ENCODE measurements around the gene MTMR3.

The MTMR3 gene

GRCh38 chr22:29870574-29870973 is 12.4 kb upstream of the MTMR3 start:
- no peak for DNase-seq (ENCODE audit: low spot score)

DNA sequence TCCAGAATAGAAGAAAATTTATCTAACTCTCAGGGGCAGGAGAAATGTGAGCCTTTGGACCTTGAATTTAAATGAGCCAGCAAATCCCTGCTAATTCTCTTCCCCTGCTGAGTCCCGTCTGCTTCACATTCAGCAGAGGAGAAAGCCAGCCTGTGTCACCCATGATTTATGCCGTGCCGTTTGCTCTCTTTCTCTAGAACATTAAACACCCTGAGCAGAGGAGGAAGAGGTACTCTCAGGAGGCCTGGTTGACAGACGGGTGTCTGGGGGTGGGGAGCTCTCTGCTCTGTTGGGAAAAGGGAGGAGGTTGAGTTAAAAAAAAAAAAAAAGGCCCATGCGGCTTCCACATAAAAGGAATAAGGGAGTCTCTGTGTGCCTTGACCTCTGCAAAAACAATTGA is 11.3 kb upstream of the MTMR3 start:
- no peak for DNase-seq (ENCODE audit: low spot score)

DNA sequence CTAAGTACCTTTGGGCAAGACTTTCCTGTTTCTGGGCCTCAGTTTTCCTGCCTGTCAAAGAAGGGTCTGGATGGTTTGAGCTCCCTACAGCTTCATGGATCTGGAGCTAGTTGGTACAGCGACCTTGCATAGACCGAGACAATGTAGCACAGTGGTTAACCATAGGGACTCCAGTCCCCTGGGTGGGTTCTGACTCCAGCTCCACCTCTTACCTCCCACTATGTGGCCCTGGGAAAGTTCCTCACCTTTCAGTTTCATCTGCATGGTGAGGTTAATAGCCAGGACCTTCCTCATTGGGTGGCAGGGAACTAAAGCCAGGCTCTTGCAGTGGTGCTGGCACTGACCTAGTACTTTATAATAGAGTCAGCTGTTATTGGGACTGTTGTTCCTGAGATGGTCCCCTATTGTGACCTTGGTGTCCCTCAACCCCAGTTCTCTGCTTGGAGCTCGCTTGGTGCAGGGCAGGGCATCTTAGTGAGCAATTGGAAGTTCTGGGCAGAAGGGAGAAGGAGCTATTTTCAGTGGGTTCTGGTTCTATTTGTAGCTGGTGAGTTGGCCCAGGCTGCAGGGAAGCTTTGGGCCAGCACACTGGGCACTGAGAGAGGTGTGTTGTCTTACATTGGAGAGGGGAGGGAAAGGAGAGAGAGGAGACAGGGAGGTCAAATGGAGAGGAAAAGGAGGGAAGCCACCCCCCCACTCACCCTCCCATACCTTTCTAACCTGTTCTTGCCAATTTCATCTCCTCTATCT is 10.7 kb upstream of the MTMR3 start:
- DNase-seq (ENCODE audit: low spot score), result no peak

DNA sequence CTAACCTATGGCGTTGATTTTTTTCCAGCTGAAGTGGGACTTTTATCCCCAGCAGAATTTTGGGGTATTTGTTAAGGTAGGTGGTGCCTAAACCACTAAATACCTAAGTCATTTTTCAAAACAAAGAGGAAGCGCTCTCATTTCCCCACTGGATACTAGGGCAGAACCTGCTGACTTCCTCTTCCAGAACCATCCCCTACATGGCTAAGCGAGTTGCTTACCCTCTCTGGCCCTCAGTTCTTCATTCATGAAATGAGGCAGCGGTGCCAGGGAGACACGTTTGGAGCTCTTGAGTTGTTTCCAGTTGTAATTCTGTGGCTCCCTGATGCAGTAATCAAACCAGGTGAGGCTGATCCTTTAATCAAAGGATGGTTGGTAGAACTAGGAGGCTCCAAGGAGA is 10.0 kb upstream of the MTMR3 start:
- DNase-seq (ENCODE audit: low spot score), result no peak

GRCh38 chr22:29873943-29874342 is 9.0 kb upstream of the MTMR3 start:
- DNase-seq (ENCODE audit: low spot score), result no peak

- DNase-seq (ENCODE audit: low spot score), result no peak
Observed at GRCh38 chr22:29877620-29878019, 5.4 kb upstream of the MTMR3 start.

GRCh38 chr22:29879753-29880152 is 3.2 kb upstream of the MTMR3 start:
- no peak for DNase-seq (ENCODE audit: low spot score)

DNA sequence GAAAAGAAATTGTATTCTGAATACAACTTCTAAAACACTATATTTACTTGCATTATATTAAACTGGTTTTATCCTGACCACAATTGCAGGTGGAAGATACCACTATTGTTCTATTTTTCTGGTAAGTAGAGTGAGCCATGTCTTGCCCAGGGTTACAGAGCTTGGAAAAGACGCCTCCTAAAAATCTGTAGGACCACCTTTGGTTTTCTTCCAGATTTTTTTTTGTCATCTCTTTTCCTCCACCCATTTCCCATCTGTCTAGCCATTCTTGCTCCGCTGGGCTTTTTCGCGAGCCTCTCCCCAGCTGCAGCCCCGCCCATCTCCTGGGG is 294 bp upstream of the MTMR3 start:
- no peak for DNase-seq (ENCODE audit: low spot score)

DNA sequence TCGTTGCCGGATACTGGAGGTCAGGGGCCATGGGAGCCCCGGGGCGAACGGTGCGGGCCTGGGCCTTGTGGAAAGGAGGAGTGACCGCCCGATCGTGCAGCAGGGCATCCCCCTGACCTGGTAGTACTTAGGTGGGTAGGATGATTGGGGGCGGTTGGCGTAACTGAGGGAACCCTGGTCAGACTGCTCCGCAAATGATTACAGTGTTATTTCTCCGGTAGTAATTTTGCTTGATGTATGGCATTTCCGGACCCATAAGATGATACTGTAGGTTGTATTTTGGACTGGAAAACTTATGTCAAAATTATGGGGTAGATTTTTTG is 762 bp downstream of the MTMR3 start:
- DNase-seq (ENCODE audit: low spot score), result peak; percentile 30

- no peak for DNase-seq (ENCODE audit: low spot score)
Observed at GRCh38 chr22:29885610-29886009, 2.6 kb downstream of the MTMR3 start.

DNA sequence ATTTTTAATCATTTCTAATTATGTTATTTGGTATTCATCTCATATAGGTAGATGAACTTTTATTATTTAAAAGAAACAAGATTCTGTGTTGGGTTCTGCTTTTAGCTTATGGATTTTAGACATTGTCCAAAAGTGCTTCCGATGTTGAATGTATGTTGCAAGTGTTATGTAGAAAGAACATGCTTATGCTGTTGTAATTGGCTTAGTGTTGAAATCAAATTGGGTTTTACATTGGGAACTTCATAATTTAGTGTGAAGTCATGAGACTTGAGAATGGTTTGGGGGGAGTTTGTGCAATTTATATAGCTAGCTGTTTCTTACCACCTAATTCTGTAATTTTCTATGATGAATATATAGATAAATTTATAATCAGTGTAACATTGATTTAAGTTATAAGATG is 3.6 kb downstream of the MTMR3 start:
- no peak for DNase-seq (ENCODE audit: low spot score)

- DNase-seq (ENCODE audit: low spot score), result no peak
Observed at GRCh38 chr22:29887358-29887757, 4.4 kb downstream of the MTMR3 start.

DNA sequence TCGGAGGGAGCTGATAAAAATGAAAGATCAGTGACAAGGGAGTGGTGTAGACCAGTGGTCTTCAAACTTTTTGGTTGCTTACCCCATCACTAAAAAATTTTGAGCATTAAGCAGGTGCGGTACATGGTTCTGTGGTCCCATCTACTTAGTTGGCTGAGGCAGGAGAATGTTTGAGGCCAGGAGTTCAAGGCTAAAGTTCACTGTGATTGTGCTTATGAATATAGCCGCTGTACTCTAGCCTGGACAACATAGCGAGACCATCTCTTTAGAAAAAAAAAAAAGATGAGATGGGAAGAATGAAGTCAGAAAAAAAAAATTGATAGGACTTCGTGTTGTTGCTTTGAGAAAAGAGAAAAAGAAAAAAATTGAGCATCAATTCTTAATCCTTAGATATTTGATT is 7.8 kb downstream of the MTMR3 start:
- DNase-seq (ENCODE audit: low spot score), result no peak

GRCh38 chr22:29892315-29893156 is 9.6 kb downstream of the MTMR3 start:
- no peak for DNase-seq (ENCODE audit: low spot score)

DNA sequence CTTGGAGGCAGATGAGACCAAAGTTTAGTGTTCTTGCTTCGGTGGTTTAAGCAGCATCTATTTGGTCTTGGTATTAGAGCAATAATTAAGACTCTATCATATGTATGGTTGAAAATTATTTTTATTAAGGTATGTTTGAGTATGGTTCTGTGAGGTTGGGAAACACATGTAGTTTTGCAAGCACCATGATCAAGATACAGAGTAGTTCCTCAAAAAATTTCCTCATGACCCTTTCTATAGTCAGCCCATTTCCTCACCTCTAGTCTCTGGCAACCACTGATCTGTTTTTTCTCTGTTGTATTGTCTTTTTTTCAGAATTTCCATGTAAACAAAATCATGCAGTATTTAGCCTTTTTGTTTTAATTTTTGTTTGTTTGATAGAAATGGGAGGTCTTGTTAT is 18.4 kb downstream of the MTMR3 start:
- no peak for DNase-seq (ENCODE audit: low spot score)

GRCh38 chr22:29903371-29903770 is 20.4 kb downstream of the MTMR3 start:
- no peak for DNase-seq (ENCODE audit: low spot score)

GRCh38 chr22:29904020-29904419 is 21.0 kb downstream of the MTMR3 start:
- DNase-seq (ENCODE audit: low spot score), result no peak

- peak; percentile 89 for DNase-seq (ENCODE audit: low spot score)
Observed at GRCh38 chr22:29907753-29908515, 25.0 kb downstream of the MTMR3 start.

GRCh38 chr22:29912141-29912540 is 29.2 kb downstream of the MTMR3 start:
- no peak for DNase-seq (ENCODE audit: low spot score)

DNA sequence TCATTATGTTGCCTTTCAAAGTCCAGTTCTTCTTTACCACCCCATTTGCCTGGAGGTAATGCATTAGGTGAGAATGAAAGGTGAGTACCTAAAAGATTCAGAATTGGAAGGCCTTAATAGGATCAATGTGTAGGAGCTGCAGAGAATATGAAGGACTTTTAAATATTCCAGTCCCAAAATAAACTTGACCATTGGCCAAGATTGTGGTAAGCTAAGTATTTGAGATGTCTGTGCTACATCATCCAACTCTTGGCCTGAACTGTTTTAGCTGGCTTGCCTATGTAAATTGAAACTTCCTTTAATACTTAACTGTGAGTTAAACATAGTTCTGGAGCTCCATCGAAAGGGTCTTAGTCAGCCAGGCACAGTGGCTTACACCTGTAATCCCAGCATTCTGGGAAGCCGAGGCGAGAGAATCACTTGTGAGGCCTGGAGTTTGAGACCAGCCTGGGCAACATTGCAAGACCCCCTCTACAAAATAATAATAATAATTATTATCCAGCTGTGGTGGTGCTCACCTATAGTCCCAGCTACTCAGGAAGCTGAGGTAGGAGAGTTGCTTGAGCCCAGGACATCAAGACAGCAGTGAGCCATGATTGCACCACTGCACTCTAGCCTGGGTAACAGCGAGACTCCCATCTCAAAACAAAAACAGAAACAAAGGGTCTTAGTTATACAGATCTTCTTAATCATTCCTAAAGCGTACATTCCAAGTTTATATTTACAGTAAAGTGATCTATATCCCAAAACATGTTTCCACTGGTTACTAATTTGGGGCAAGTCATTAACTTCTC is 29.8 kb downstream of the MTMR3 start:
- no peak for DNase-seq (ENCODE audit: low spot score)

DNA sequence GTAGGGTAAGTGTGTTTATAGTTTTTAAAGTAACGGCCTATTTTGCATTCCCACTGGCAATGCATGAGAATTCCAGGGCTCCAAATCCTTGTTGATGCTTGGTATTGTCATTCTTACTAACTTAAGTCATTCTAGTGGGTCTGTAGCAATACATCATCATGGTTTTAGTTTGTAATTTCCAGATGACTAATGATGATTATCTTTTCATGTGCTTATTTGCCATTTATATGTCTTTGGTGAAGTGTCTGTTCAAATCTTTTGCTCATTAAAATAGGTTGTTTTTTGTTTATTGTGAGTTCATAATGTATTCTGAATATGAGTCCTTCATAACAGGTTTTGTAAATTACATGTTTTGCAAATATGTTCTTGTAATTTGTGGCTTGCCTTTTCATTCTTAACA is 31.2 kb downstream of the MTMR3 start:
- no peak for DNase-seq (ENCODE audit: low spot score)

DNA sequence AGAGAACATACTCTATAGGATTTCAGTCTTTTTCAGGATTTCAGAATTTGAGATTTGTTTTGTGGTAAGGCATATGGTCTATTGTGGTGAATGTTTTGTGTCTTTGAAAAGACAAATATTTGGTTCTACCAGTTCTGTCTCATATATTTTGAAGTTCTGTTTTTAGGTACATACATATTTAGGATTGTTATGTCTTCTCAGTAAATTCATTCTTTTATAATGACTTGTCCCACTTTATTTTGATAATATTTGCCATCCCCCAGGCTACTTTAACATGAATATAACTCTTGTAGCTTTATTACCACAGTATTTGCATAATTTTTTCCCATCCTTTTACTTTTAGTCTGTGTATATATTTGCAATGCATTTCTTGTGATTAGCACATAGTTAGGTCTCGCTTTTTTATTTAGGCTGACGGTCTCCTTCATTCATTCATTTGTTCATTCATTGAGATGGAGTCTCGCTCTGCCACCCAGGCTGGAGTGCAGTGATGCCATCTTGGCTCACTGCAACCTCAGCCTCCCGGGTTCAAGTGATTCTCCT is 32.1 kb downstream of the MTMR3 start:
- DNase-seq (ENCODE audit: low spot score), result no peak
